HG02588 (cell line): ENCODE measurements around the gene AIFM2.

Experiments
- ATAC-seq: cut with Tn5 transposase; IDR thresholded peaks from one replicate; pipeline ENCODE4 v1.9.1; 2021; ENCODE audit warnings: mild to moderate bottlenecking, moderate library complexity; ENCODE audit not compliant: unreplicated experiment

AIFM2 gene

GRCh38 chr10:70063418-70064098, 69.1 kb downstream of the AIFM2 start:
- ATAC-seq = no peak
